NCI-H82 treated with DMSO at 0.1 percent for 48 hours (cell line): Measurements from ENCODE around the gene WDR43.

Experiments
- DNase-seq: peaks from one replicate; lab custom pipeline; 2025; ENCODE audit not compliant: unreplicated experiment; lab: John Stamatoyannopoulos, UW

The WDR43 gene

GRCh38 chr2:28991460-28991859 lies 97.0 kb downstream of the WDR43 start:
- no peak for DNase-seq

- DNase-seq, result no peak
Observed at GRCh38 chr2:28993206-28993960, 98.9 kb downstream of the WDR43 start.

GRCh38 chr2:28994074-28994473 lies 99.6 kb downstream of the WDR43 start:
- DNase-seq, result no peak

- no peak for DNase-seq
Observed at GRCh38 chr2:28994679-28995078, 100.2 kb downstream of the WDR43 start.

- DNase-seq, result no peak
Observed at GRCh38 chr2:28995765-28996750, 101.6 kb downstream of the WDR43 start.

GRCh38 chr2:28997237-28997846 lies 102.9 kb downstream of the WDR43 start:
- DNase-seq, result no peak
